Measurements from ENCODE around the gene CTNNA2.

- TF ChIP-seq CTCF (IDR thresholded peaks at IDR 0.05) (no peak), EZH2 (IDR thresholded peaks at IDR 0.05) (no peak)
Measured at GRCh38 chr2:79801082-79801481, 288.2 kb downstream of the CTNNA2 start.

All from neural progenitor cell (in vitro differentiated cells).